UCSD-AML1 (cell line): ENCODE measurements around the gene ITGA11.

ENCODE experiments used
- DNase-seq: peaks from one replicate; lab custom pipeline; 2025; ENCODE audit not compliant: unreplicated experiment; lab: John Stamatoyannopoulos, UW

ITGA11 gene

GRCh38 chr15:68316061-68316804 lies 115.7 kb downstream of the ITGA11 start:
- DNase-seq = no peak

- no peak for DNase-seq
Measured at GRCh38 chr15:68315495-68316031, 116.4 kb downstream of the ITGA11 start.

DNA sequence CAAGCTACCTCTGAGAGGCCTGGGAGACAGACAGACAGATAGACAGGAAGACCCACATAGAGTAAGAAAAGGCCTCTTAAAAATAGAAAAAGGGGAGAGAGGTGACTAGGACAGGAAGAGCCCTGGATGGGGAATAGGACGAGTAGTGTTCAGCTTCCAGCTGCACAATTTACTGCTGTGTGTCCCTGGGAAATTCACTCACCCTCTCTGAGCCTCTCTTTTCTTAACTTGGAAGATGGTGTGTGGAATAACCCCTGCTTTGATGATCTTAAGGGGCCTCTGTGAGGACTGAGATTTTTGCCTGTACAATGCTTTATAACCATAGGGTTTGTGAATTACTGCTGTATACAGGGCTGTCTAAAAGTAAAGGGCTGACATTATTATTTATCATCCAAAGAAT lies 116.9 kb downstream of the ITGA11 start:
- no peak for DNase-seq

DNA sequence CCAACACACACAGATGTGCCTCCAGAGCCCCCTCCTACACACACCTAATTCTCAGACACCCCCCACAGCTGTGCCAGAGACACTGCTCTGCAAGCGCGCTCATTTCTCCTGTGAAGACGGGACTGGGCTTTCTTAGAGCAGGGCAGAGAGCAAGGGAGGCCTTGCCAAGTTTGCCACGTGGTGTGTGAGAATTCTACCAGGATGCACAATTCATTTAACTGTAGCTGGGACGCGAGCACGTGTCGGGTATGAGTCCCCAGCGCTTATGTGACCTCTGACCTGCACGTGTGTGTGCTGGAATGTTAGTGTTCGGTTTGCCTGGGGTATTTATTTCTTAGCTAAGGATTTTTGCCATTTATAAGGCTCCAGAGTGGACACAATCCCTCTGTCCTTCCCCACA lies 117.4 kb downstream of the ITGA11 start:
- no peak for DNase-seq

- no peak for DNase-seq
Measured at GRCh38 chr15:68313501-68314410, 118.2 kb downstream of the ITGA11 start.

- no peak for DNase-seq
Measured at GRCh38 chr15:68312701-68313204, 119.2 kb downstream of the ITGA11 start.

GRCh38 chr15:68311859-68312557 lies 120.0 kb downstream of the ITGA11 start:
- DNase-seq = no peak

DNA sequence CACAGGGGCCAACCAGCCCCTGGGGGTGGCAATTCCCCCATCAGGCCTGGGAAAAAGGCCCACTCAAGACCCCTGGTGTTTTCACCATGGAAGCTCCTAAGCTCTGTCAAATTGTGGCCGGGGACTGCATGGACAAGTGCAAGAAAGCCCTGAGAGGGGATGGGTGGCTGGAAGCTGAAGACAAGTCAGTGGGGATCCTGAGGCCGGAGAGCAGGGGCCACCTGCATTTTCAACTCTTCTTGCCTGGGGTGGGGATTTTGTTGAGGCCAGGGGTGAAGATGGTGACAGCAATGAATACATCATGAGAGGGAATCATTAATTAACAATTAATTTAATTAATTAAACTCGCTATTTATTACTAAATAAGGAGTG lies 120.5 kb downstream of the ITGA11 start:
- DNase-seq = no peak

DNA sequence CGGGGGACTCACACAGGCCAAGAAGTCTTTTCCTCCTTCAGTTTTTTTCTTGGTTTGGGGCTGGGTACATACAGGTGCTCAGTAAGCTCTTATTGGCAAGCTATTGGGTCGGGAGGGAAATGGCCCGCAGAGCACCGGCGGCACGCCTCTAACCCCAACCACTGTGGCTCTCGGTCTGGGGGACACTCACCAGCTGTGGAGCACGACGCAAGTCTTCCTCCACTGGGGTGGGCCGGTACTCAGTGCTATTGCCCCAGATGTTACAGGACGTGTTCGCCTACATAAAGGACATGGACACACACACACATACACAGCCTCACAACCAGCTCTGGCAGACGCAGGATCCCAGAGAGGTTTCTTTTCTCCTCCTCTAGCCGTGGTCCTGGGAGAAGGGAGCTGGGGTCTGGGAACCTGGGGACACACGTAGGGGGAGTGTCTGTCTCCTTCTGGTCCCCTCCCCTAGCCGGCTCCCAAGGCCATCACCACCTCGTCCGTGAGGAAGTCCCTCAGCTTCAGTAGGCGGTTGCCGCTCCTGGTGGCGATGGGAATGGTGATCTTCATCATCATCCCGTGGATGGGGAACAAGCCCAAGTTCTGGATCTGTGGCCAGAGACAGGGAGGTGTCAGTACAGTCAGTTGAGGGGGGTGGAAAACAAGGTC lies 121.0 kb downstream of the ITGA11 start:
- no peak for DNase-seq

DNA sequence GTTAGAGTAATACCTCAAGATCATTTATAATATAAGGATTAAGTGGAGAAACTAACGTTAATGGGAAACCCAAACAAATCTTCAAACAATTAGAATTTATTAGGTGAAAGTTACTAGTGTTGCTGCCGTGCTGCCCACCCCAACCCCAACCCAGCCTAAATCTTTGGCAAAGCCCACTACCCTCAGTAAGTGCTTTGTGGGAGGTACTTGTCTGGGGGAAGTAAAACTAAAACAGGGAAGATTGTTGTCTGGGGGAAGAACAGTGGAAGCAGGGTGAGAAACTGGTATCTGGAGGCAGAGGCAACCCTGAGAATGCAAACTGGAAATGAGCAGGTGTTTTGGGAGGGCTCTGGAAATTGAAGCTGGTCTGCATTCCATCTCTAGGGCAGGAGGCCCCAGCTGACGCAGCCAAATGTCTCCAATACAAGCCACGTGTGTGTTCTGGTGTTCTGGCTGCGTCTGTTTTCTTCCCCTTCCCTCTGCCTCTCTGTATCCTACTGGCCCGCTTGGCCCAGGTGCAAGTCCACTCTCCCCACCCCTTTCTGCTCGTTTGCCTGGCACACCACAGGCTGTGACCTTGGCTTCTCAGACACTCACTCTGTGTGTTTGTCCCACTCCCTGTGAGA lies 121.7 kb downstream of the ITGA11 start:
- no peak for DNase-seq

DNA sequence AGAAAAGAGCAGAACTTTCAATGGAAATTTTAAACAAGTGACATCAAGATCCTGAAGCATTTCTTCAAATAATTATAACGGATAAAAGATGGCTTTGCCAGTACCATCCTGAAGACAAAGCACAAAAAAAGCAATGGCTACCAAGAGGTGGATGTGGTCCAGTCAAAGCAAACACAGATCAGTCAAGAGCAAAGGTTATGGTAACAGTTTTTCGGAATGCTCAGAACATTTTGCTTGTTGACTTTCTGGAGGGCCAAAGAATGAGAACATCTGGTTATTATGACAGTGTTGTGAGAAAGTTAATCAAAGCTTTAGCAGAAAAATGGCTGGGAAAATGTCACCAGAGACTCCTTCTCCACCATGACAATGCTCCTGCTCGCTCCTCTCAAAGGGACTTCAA lies 122.9 kb downstream of the ITGA11 start:
- no peak for DNase-seq

DNA sequence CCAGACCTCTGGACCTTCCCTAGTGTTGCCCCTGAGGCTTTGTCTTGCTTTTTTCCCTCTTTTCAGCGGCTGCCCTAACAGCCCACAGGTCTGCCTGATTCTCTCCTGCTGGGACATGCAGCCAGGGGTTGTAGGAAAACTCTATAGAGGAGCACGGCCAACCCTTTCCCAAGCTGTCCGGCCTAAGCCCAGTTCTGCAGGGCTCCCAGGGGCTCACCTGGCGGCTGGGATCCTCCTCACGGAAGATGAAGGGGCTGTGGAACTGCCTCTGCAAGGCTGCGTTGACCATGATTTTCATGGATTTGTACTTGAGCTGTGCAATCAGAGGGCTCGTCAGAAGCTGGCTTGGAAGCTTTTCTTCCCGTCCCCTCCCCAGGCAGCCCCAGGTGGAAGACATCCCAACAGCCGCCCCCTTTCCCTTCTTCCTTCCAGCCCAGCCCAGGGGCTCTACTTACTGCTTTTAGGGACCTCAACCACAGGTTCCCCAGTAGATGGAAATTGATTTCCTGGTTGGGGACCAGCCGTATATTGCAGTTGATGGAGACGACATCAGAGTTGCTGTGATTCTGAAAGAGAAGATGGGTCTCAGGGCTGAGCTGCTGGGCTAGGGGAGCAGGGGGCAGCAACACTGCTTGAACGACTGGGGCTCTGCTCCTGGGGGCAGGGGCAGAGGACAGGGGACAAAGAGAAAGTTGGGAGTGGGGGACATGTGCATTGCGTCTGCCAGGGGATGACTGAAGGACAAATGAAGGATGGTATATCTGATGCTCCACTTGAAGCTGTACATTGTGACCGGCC lies 124.6 kb downstream of the ITGA11 start:
- no peak for DNase-seq

DNA sequence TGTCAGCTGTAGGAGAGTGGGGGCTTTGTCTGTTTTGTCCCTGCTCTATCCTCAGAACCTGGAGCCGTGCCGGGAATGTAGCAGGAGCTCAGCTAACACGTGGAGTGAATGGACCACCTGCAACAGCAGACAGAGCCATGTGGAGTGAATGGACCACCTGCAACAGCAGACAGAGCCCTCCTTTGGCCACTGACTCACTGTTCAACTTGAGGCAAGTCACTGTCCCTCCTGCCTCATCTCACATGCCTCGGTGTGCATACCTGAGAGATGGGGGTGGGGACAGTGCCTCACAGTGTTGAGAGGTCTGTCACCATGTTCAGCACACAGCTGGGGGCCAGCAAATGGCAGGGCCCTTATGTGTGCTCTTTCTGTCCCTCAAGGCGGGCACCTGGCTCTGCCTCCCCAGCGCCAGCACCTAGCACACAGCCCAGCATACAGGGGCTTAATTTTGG lies 126.5 kb downstream of the ITGA11 start:
- no peak for DNase-seq

DNA sequence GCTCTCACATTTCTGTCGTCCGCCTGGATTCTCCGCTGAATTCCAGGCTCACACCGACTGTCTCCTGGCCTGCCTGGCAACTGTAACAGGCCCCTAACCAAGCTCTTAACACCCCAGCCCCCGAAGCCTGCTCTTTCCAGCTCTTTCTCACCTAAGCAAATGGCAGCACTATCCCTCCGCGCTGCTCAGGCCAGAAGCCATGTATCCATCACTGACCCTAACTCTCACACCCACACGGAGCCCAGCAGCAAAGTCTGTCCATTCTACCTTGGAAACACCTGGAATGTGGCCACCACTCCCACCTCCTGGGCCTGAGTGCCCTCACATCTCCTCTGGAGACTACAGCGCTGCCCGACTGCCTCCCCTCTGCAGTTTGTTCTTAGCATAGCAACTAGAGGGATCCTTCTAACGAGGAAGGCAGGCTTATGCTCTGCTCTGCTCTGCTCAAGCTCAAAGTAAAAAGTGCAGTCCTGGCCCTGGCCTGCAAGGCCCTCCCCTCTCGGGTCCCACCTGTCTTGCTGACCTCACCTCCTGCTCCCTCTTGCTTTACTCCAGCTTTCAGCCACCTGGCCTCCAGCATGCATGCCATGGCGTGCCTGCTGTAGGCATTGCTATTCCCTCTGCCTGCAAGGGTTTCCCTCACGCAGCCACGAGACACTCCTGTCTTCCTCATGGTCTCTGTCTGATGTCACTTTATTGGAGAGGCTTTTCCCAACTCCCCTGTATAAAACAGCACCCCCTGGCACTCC lies 127.2 kb downstream of the ITGA11 start:
- no peak for DNase-seq

- DNase-seq = no peak
Measured at GRCh38 chr15:68303560-68304436, 128.2 kb downstream of the ITGA11 start.

DNA sequence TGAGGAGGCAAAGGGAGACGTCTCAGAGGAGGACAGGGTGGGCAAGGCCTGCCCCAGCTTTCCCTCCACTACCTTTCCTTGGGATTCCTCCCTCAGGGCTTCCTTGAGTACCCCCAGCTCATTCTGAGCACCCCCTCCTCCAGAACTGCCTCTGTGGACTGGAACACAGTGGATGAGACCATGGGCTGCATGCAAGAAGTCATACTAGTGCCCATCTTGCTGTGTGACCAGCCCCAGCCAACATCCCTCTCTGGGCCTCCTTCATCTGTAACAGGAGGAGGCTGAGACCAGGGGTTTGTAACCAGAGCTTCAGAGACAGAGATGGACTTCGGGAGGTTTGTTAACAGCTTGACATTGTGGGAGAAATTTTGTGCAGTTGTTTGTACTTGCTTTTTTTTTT lies 128.8 kb downstream of the ITGA11 start:
- no peak for DNase-seq

DNA sequence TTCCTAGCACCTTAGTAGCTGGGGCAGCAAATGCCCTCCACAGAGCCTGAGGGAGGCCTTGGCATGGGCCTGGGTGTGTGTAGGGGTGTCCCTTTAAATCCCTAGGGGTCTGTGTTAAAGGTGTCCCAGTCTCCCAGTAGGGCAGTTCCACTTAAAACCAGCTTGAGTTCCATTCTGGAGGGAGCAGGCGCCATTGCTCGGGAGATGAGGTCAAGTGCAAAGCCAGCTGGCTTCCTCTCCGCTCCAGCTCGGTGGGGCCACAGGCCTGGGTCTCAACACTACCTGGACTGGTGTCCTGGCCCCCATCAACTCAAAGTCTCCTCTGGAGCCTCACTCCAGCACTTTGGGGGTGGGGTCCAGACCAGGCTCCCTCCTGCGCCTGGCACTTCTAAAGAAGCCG lies 129.2 kb downstream of the ITGA11 start:
- no peak for DNase-seq

- peak; percentile 31 for DNase-seq
Measured at GRCh38 chr15:68301301-68301700, 130.7 kb downstream of the ITGA11 start.
